GM12874 (cell line): Measurements from ENCODE around the gene COX6B2.

Experiments used
- CTCF ChIP-seq: IDR thresholded peaks from 2 replicates; pipeline ENCODE4 v1.5.1; 2011; ENCODE audit warnings: low read depth, mild to moderate bottlenecking, control low read depth, low read length, moderate library complexity; ENCODE audit not compliant: insufficient read depth

COX6B2 gene

DNA sequence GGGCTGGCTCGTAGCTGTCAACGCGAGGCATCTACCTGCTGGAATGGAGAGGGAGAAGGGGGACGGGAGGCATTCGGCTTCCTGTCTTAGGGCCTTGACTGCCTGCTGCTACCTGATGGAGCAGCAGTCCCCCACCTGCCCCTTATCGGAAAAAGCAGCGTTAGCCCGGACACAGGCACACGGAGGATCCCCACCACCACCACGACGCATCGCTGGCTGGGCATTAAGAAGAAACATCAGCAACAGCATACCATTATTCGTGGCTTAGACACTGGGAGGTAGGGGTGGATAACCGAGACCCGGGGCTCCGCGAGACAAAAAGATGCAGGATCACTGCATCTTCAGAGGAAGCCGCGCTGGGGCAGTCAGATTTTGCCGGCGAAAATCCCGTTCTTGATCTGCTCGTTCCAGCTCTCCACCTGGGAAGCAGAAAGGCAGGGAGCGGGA, 1.1 kb downstream of the COX6B2 start:
- TF ChIP-seq CTCF: no peak

GRCh38 chr19:55352549-55353145, 1.9 kb downstream of the COX6B2 start:
- no peak for TF ChIP-seq CTCF

DNA sequence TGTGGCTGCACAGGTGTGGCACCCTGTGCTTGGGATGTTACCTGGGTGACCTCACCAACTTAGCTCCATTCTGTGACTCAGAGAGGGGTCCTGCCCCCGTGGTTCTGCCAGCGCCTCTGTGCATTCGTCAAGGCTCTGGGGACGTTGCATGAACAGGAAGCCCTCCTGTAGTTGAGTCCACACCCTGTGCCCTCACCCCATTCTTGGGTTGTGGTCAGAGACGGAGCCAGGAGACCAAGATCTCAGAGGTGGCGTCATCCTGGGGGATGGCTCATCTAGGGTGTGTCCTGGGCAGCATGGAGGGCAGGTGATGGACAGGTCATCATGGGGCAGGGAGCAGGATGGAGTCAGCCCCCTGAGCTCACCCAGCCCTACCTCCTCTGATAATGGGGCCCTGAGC, 2.5 kb downstream of the COX6B2 start:
- no peak for TF ChIP-seq CTCF

- no peak for TF ChIP-seq CTCF
Observed at GRCh38 chr19:55350620-55351315, 3.8 kb downstream of the COX6B2 start.

GRCh38 chr19:55348317-55349034, 6.0 kb downstream of the COX6B2 start:
- no peak for TF ChIP-seq CTCF

DNA sequence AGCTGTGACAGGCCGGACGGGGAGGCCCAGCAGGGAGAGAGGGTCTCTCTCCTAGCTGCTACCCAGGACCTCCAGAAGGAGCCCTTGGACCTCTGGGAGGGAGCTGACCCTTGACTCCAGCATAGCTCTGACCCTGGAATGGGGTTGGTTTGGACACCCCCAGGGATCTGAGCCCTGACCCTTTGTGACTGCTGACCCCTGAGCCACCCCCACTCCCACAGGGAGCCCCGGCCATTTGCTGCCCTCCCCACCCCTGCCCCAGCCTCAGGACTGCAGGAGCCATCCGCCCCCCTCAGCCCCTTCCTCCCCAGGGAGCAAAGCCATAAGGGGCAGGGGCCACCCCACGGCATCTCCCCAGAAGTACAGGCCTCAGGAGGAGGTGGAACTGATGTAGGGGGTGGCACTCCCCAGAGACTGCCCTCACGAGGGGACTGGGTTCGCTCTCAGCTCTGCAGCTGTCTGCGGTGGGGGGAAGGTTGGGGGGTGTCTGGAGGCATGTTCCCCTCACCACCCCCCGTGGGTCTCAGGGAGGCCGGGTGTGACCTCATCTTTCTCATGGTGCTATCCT, 7.0 kb downstream of the COX6B2 start:
- no peak for TF ChIP-seq CTCF
